Smooth muscle cell (in vitro differentiated cells): ENCODE data around the gene SPANXN4. TPM values are rescaled to one million over a fixed set of nuclear protein-coding genes. Genes with fewer than 3 reads are reported as not detected.

Experiments
- DNase-seq: peaks from one replicate; lab custom pipeline; 2025; ENCODE audit not compliant: unreplicated experiment; lab: John Stamatoyannopoulos, UW
- H2AFZ ChIP-seq: fragments of 200-600 bp; sonication (generic); 2 replicates; pipeline ENCODE4 v1.6.0; 2016; ENCODE audit warnings: antibody characterized with exemption, low read depth, mild to moderate bottlenecking
- H3F3A ChIP-seq: fragments of 200-600 bp; sonication (generic); 2 replicates; pipeline ENCODE4 v1.6.0; 2017; ENCODE audit warnings: antibody characterized with exemption, low read depth
- H3K27ac ChIP-seq: fragments of 200-600 bp; sonication (generic); 2 replicates; pipeline ENCODE4 v1.5.1; 2016; ENCODE audit warnings: low read depth, mild to moderate bottlenecking
- H3K27me3 ChIP-seq: fragments of 200-600 bp; sonication (generic); 2 replicates; pipeline ENCODE4 v1.6.1; 2016; ENCODE audit warnings: low read depth, mild to moderate bottlenecking
- H3K36me3 ChIP-seq: fragments of 200-600 bp; sonication (generic); 2 replicates; pipeline ENCODE4 v1.5.1; 2016; ENCODE audit warnings: low read depth
- H3K4me1 ChIP-seq: fragments of 200-600 bp; sonication (generic); 2 replicates; pipeline ENCODE4 v1.5.1; 2016; ENCODE audit warnings: low read depth
- H3K4me2 ChIP-seq: fragments of 200-600 bp; sonication (generic); 2 replicates; pipeline ENCODE4 v1.6.0; 2016; ENCODE audit warnings: mild to moderate bottlenecking
- H3K4me3 ChIP-seq: fragments of 200-600 bp; sonication (generic); 2 replicates; pipeline ENCODE4 v1.5.1; 2016; ENCODE audit warnings: mild to moderate bottlenecking
- H3K79me2 ChIP-seq: fragments of 200-600 bp; sonication (generic); 2 replicates; pipeline ENCODE4 v1.6.0; 2016; ENCODE audit warnings: low read depth, mild to moderate bottlenecking
- H3K9ac ChIP-seq: fragments of 200-600 bp; sonication (generic); 2 replicates; pipeline ENCODE4 v1.6.0; 2016; ENCODE audit warnings: low read depth
- H3K9me3 ChIP-seq: fragments of 200-600 bp; sonication (generic); replicated peaks from 2 replicates; pipeline ENCODE4 v1.5.1; 2016; ENCODE audit warnings: low read depth
- H4K20me1 ChIP-seq: fragments of 200-600 bp; sonication (generic); 2 replicates; pipeline ENCODE4 v1.6.0; 2016; ENCODE audit warnings: low read depth
- CTCF ChIP-seq: fragments of 200-600 bp; sonication (generic); IDR thresholded peaks from 2 replicates; pipeline ENCODE4 v1.5.1; 2017; ENCODE audit warnings: borderline replicate concordance, mild to moderate bottlenecking, antibody characterized with exemption; ENCODE audit not compliant: insufficient read depth, poor library complexity, severe bottlenecking
- WGBS: methylation state at CpG from one replicate; pipeline ENCODE4 v1.1.7; 2016; ENCODE audit warnings: low lambda C conversion rate; 5-methylcytosine and 5-hydroxymethylcytosine counted together
- polyA plus RNA-seq: library from polyadenylated mRNA; unstranded; fragments of >200 nt; fragmentation: Nextera tagmentation; extraction: Ambion mirVana; gene quantifications from 2 replicates; pipeline ENCODE4 v1.2.1, GENCODE V29; 2016
- total RNA-seq: library from RNA; depleted of rRNA; stranded (reverse); fragments of >200 nt; gene quantifications from 2 replicates; pipeline ENCODE4 v1.2.3, GENCODE V29; 2014

The SPANXN4 gene
- total and polyA plus RNA-seq, 2 experiments from 2014 or later = not detected

GRCh38 chrX:143047511-143047910, 21.8 kb downstream of the SPANXN4 start:
- no peak overlapping the region for H2AFZ ChIP-seq
- no peak overlapping the region for H3K27ac ChIP-seq
- no peaks in the 10 kb centered on the region for H3K79me2 ChIP-seq
- H3K36me3 ChIP-seq = no peaks in the 10 kb centered on the region
- H3K4me2 ChIP-seq = no peak overlapping the region
- no peaks in the 10 kb centered on the region for H3K27me3 ChIP-seq
- no peaks in the 10 kb centered on the region for H3K4me1 ChIP-seq
- TF ChIP-seq CTCF = no peak
- H4K20me1 ChIP-seq = no peaks in the 10 kb centered on the region
- WGBS = 55% methylated on average over 2 of the region's 2 CpGs
- no peak for DNase-seq
- H3F3A ChIP-seq = no peaks in the 10 kb centered on the region
- H3K9me3 ChIP-seq = peaks cover 13% of the 10 kb centered on the region
- H3K4me3 ChIP-seq = no peak overlapping the region
- no peak overlapping the region for H3K9ac ChIP-seq

- Histone ChIP-seq H3K4me2 (no peak overlapping the region), H3K4me3 (no peak overlapping the region), H3K4me1 (no peaks in the 10 kb centered on the region), H3K9me3 (no peaks in the 10 kb centered on the region), H2AFZ (no peak overlapping the region), H3K27ac (no peak overlapping the region), H3K9ac (no peak overlapping the region), H4K20me1 (no peaks in the 10 kb centered on the region), H3K27me3 (no peaks in the 10 kb centered on the region), H3K36me3 (no peaks in the 10 kb centered on the region), H3F3A (no peaks in the 10 kb centered on the region), H3K79me2 (no peaks in the 10 kb centered on the region)
- WGBS = 80% methylated on average over 4 of the region's 4 CpGs
- DNase-seq = no peak
- no peak for TF ChIP-seq CTCF
Measured at GRCh38 chrX:143058120-143058519, 32.4 kb downstream of the SPANXN4 start.

GRCh38 chrX:143081231-143081630, 55.5 kb downstream of the SPANXN4 start:
- Histone ChIP-seq H3K27ac (no peak overlapping the region), H3K27me3 (no peaks in the 10 kb centered on the region), H3F3A (no peaks in the 10 kb centered on the region), H3K4me2 (no peak overlapping the region), H3K9ac (no peak overlapping the region), H3K36me3 (no peaks in the 10 kb centered on the region), H3K79me2 (no peaks in the 10 kb centered on the region), H2AFZ (no peak overlapping the region), H3K4me1 (no peaks in the 10 kb centered on the region), H3K4me3 (no peak overlapping the region), H3K9me3 (no peaks in the 10 kb centered on the region), H4K20me1 (no peaks in the 10 kb centered on the region)
- DNase-seq = no peak
- no peak for TF ChIP-seq CTCF
- WGBS = 82% methylated on average over 3 of the region's 3 CpGs

GRCh38 chrX:143082537-143082936, 56.8 kb downstream of the SPANXN4 start:
- H3F3A ChIP-seq = no peaks in the 10 kb centered on the region
- no peak for DNase-seq
- no peaks in the 10 kb centered on the region for H3K9me3 ChIP-seq
- no peak overlapping the region for H3K9ac ChIP-seq
- no peak overlapping the region for H3K4me3 ChIP-seq
- H3K79me2 ChIP-seq = no peaks in the 10 kb centered on the region
- H3K36me3 ChIP-seq = no peaks in the 10 kb centered on the region
- H2AFZ ChIP-seq = no peak overlapping the region
- no peaks in the 10 kb centered on the region for H3K4me1 ChIP-seq
- no peaks in the 10 kb centered on the region for H3K27me3 ChIP-seq
- H3K4me2 ChIP-seq = no peak overlapping the region
- WGBS = 78% methylated on average over 2 of the region's 2 CpGs
- H4K20me1 ChIP-seq = no peaks in the 10 kb centered on the region
- no peak for TF ChIP-seq CTCF
- no peak overlapping the region for H3K27ac ChIP-seq
